OCI-LY7 (cell line): ENCODE measurements around the gene SCN8A. TPM values are rescaled to one million over a fixed set of nuclear protein-coding genes. Genes with fewer than 3 reads are reported as not detected.

Source experiments
- BruUV-seq: library from RNA; stranded (reverse); fragments of 400-500 nt; replicated peaks from 2 replicates; lab custom pipeline; 2021; lab: Mats Ljungman, UMichigan
- CTCF ChIA-PET: fragments of 300-600 bp; sonication (Branson Sonifier 250); formaldehyde crosslinking; loops from one replicate; lab custom pipeline; 2022; ENCODE audit warnings: antibody characterized with exemption; ENCODE audit not compliant: unreplicated experiment; lab: Charles Lee
- POLR2A ChIA-PET: fragments of 300-600 bp; sonication (Branson Sonifier 250); formaldehyde crosslinking; loops from one replicate; lab custom pipeline; 2022; ENCODE audit warnings: antibody characterized with exemption; lab: Charles Lee
- DNase-seq: peaks from one replicate; pipeline ENCODE4 v3.0.0-alpha.2; 2015; ENCODE audit warnings: low spot score
- H2AFZ ChIP-seq: fragments of 200-600 bp; sonication (generic), shearing (Covaris generic); 2 replicates; pipeline ENCODE4 v1.6.1; 2014; ENCODE audit warnings: mild to moderate bottlenecking, antibody characterized with exemption, low read length, moderate library complexity
- H3K27ac ChIP-seq: fragments of 200-600 bp; sonication (generic); 2 replicates; pipeline ENCODE4 v1.5.1; 2014; ENCODE audit warnings: mixed run types, low read depth, mild to moderate bottlenecking, moderate library complexity, low read length, inconsistent platforms; ENCODE audit not compliant: poor library complexity, severe bottlenecking
- H3K36me3 ChIP-seq: fragments of 200-600 bp; sonication (generic); 2 replicates; pipeline ENCODE4 v1.6.1; 2014; ENCODE audit warnings: mild to moderate bottlenecking, antibody characterized with exemption, low read length, moderate library complexity, mixed read lengths; ENCODE audit not compliant: insufficient read depth
- H3K4me1 ChIP-seq: fragments of 200-600 bp; sonication (generic); 2 replicates; pipeline ENCODE4 v1.5.1; 2014; ENCODE audit warnings: mild to moderate bottlenecking, low read length; ENCODE audit not compliant: insufficient read depth, poor library complexity, severe bottlenecking
- H3K4me2 ChIP-seq: fragments of 200-600 bp; sonication (generic); 2 replicates; pipeline ENCODE4 v1.6.1; 2014; ENCODE audit warnings: mild to moderate bottlenecking, low read length
- H3K4me3 ChIP-seq: fragments of 200-600 bp; sonication (generic); 2 replicates; pipeline ENCODE4 v1.5.1; 2014; ENCODE audit warnings: mild to moderate bottlenecking, low read depth, low read length; ENCODE audit not compliant: poor library complexity, severe bottlenecking
- H3K79me2 ChIP-seq: fragments of 200-600 bp; sonication (generic); 2 replicates; pipeline ENCODE4 v1.6.1; 2016; ENCODE audit warnings: low read depth, mild to moderate bottlenecking, low read length, moderate library complexity, mixed read lengths; ENCODE audit not compliant: insufficient read depth
- H3K9me2 ChIP-seq: fragments of 200-600 bp; sonication (generic); 2 replicates; pipeline ENCODE4 v1.6.1; 2016; ENCODE audit warnings: mild to moderate bottlenecking, low read length, mixed read lengths; ENCODE audit not compliant: insufficient read depth
- H3K9me3 ChIP-seq: fragments of 200-600 bp; sonication (generic); 2 replicates; pipeline ENCODE4 v1.6.1; 2014; ENCODE audit warnings: mild to moderate bottlenecking, mixed run types, low read length, mixed read lengths
- H4K20me1 ChIP-seq: fragments of 200-600 bp; sonication (generic); 2 replicates; pipeline ENCODE4 v1.6.1; 2014; ENCODE audit warnings: mild to moderate bottlenecking, antibody characterized with exemption, low read length, moderate library complexity, mixed read lengths; ENCODE audit not compliant: insufficient read depth
- CTCF ChIP-seq: fragments of 200-600 bp; sonication (generic); conservative IDR thresholded peaks from 2 replicates; pipeline ENCODE4 v1.5.1; 2014; ENCODE audit warnings: mild to moderate bottlenecking, antibody characterized with exemption, low read length, moderate library complexity, mixed read lengths
- EZH2phosphoT487 ChIP-seq: fragments of 200-600 bp; sonication (generic); IDR thresholded peaks from 2 replicates; pipeline ENCODE4 v1.6.1; 2018; ENCODE audit warnings: low read depth, borderline replicate concordance, mild to moderate bottlenecking, mixed run types, antibody characterized with exemption, low read length, moderate library complexity, mixed read lengths
- intact Hi-C: fragments of 100-400 bp; cut with micrococcal nuclease; formaldehyde crosslinking; loops from one replicate; pipeline ENCODE4 v1.10.0; 2022; ENCODE audit not compliant: unreplicated experiment
- total RNA-seq, 2 experiments: library from RNA; depleted of rRNA in 1 of 2; stranded (reverse); fragments of >200 nt in 1 of 2; shearing (Covaris generic) in 1 of 2; gene quantifications; 2 replicates each; pipeline ENCODE4 v1.2.3, GENCODE V29; 2014 to 2022

Gene SCN8A
- total RNA-seq, 2 experiments from 2014 or later: 0.88 to 2.6 TPM

- Histone ChIP-seq H3K36me3 (no peaks in the 10 kb centered on the region), H3K9me2 (no peaks in the 10 kb centered on the region), H3K27ac (no peak overlapping the region), H4K20me1 (no peaks in the 10 kb centered on the region), H3K4me2 (no peak overlapping the region), H3K9me3 (no peaks in the 10 kb centered on the region), H3K4me3 (no peak overlapping the region), H2AFZ (no peak overlapping the region), H3K4me1 (no peaks in the 10 kb centered on the region), H3K79me2 (no peaks in the 10 kb centered on the region)
- ChIA-PET CTCF (no interaction called here), POLR2A (no interaction called here)
- no TSS peak for BruUV-seq
- intact Hi-C loops: no loop called here
- TF ChIP-seq EZH2phosphoT487: no peak
- TF ChIP-seq CTCF: no peak
- no peak for DNase-seq
Observed at GRCh38 chr12:51855586-51856428, 264.8 kb downstream of the SCN8A start.

- Histone ChIP-seq H2AFZ (no peak overlapping the region), H3K4me3 (no peak overlapping the region), H3K27ac (no peak overlapping the region), H3K4me1 (peaks cover 4% of the 10 kb centered on the region), H3K79me2 (no peaks in the 10 kb centered on the region), H4K20me1 (no peaks in the 10 kb centered on the region), H3K4me2 (no peak overlapping the region), H3K9me3 (no peaks in the 10 kb centered on the region), H3K36me3 (no peaks in the 10 kb centered on the region), H3K9me2 (no peaks in the 10 kb centered on the region)
- intact Hi-C loops: no loop called here
- ChIA-PET CTCF (no interaction called here), POLR2A (no interaction called here)
- BruUV-seq: no TSS peak
- no peak for DNase-seq
- TF ChIP-seq EZH2phosphoT487: no peak
- no peak for TF ChIP-seq CTCF
Observed at GRCh38 chr12:51860986-51861385, 270.0 kb downstream of the SCN8A start.

Other genes with a start within 250 kb of the SCN8A start
- not detected in 2 replicates for gene CELA1, start 244.6 kb upstream of the SCN8A start, total RNA-seq (2014; rRNA removed; shearing (Covaris generic))
- not detected in 2 replicates for gene CELA1, start 244.6 kb upstream of the SCN8A start, total RNA-seq (2022)
- gene GALNT6, start 199.8 kb upstream of the SCN8A start, total RNA-seq (2014; rRNA removed; shearing (Covaris generic)): 0.41 and 1.4 TPM in 2 replicates
- gene GALNT6, start 199.8 kb upstream of the SCN8A start, total RNA-seq (2022): 4.8 and 5.5 TPM in 2 replicates
- 0.21 and 1.0 TPM in 2 replicates for gene SLC4A8, start 166.4 kb upstream of the SCN8A start, total RNA-seq (2014; rRNA removed; shearing (Covaris generic))
- gene SLC4A8, start 166.4 kb upstream of the SCN8A start, total RNA-seq (2022): 6.7 and 9.8 TPM in 2 replicates